GM21447 (cell line): ENCODE measurements around the gene MAP7D1.

Source experiments
- ATAC-seq: cut with Tn5 transposase; IDR thresholded peaks from one replicate; pipeline ENCODE4 v1.9.1; 2021; ENCODE audit not compliant: unreplicated experiment

The MAP7D1 gene

GRCh38 chr1:36155408-36156328 lies at the start of gene MAP7D1:
MAP7D1 (plus strand) TSS chr1:36156160; CDS start chr1:36156418, 258 bp downstream.
- ATAC-seq, result no peak

GRCh38 chr1:36106269-36106668 lies 49.7 kb upstream of the MAP7D1 start:
- ATAC-seq, result no peak

GRCh38 chr1:36107394-36107793 lies 48.6 kb upstream of the MAP7D1 start:
- ATAC-seq, result no peak

GRCh38 chr1:36108314-36108713 lies 47.6 kb upstream of the MAP7D1 start:
- ATAC-seq, result no peak

- no peak for ATAC-seq
These were observed 46.8 kb upstream of the MAP7D1 start for GRCh38 chr1:36109041-36109679.

GRCh38 chr1:36111151-36111550 lies 44.8 kb upstream of the MAP7D1 start:
- no peak for ATAC-seq

- no peak for ATAC-seq
These were observed 43.1 kb upstream of the MAP7D1 start for GRCh38 chr1:36112823-36113222.

GRCh38 chr1:36114371-36114770 lies 41.6 kb upstream of the MAP7D1 start:
- ATAC-seq, result no peak

- no peak for ATAC-seq
These were observed 40.7 kb upstream of the MAP7D1 start for GRCh38 chr1:36115200-36115669.

GRCh38 chr1:36115931-36116330 lies 40.0 kb upstream of the MAP7D1 start:
- ATAC-seq, result no peak

- no peak for ATAC-seq
These were observed 39.1 kb upstream of the MAP7D1 start for GRCh38 chr1:36116901-36117300.

GRCh38 chr1:36118447-36119204 lies 37.3 kb upstream of the MAP7D1 start:
- ATAC-seq, result no peak

GRCh38 chr1:36119456-36119855 lies 36.5 kb upstream of the MAP7D1 start:
- ATAC-seq, result no peak

- no peak for ATAC-seq
These were observed 33.6 kb upstream of the MAP7D1 start for GRCh38 chr1:36122062-36123030.

- ATAC-seq, result no peak
These were observed 32.6 kb upstream of the MAP7D1 start for GRCh38 chr1:36123356-36123755.

- no peak for ATAC-seq
These were observed 31.4 kb upstream of the MAP7D1 start for GRCh38 chr1:36124404-36125128.

GRCh38 chr1:36125129-36125991 lies 30.6 kb upstream of the MAP7D1 start, which contains the start of gene COL8A2:
COL8A2 (minus strand) TSS chr1:36125222; CDS start chr1:36100242, 24,980 bp downstream.
- ATAC-seq, result no peak

- ATAC-seq, result no peak
These were observed 29.8 kb upstream of the MAP7D1 start for GRCh38 chr1:36126005-36126716.
